ENCODE data around the gene SERPINA1.
"Not testable (repeated sequence)": the region's sequence is repeated elsewhere in the genome, so short reads cannot be mapped to it uniquely, and the experiment has no call there.

The SERPINA1 gene

GRCh38 chr14:94349276-94349675 is 39.1 kb downstream of the SERPINA1 start:
- H3K27ac Mint-ChIP-seq: no peak overlapping the region
- ATAC-seq (replicated peaks) (no peak), DNase-seq (no peak)
- peaks cover 5% of the 10 kb centered on the region for H3K36me3 Mint-ChIP-seq (ENCODE audit: insufficient read depth)
- peaks cover 5 to 6% of the 10 kb centered on the region in 2 donors for H3K4me1 Mint-ChIP-seq (ENCODE audit: low read depth in 2 of 2)
- H3K27me3 Mint-ChIP-seq: peaks cover 8 to 14% of the 10 kb centered on the region in 2 donors
- no peak overlapping the region for H3K4me3 Mint-ChIP-seq
- peaks cover 0 to 11% of the 10 kb centered on the region in 2 donors for H3K9me3 Mint-ChIP-seq

GRCh38 chr14:94348836-94349235 is 39.6 kb downstream of the SERPINA1 start:
- H3K9me3 Mint-ChIP-seq: peaks cover 0 to 11% of the 10 kb centered on the region in 2 donors
- peaks cover 5% of the 10 kb centered on the region for H3K36me3 Mint-ChIP-seq (ENCODE audit: insufficient read depth)
- ATAC-seq (replicated peaks) (no peak), DNase-seq (no peak)
- H3K27ac Mint-ChIP-seq: no peak overlapping the region
- H3K4me1 Mint-ChIP-seq (ENCODE audit: low read depth in 2 of 2): peaks cover 5 to 6% of the 10 kb centered on the region in 2 donors
- peaks cover 8 to 14% of the 10 kb centered on the region in 2 donors for H3K27me3 Mint-ChIP-seq
- no peak overlapping the region for H3K4me3 Mint-ChIP-seq

GRCh38 chr14:94346841-94347240 is 41.6 kb downstream of the SERPINA1 start:
- peaks cover 5% of the 10 kb centered on the region for H3K36me3 Mint-ChIP-seq (ENCODE audit: insufficient read depth)
- DNase-seq: no peak

GRCh38 chr14:94346065-94346786 is 42.2 kb downstream of the SERPINA1 start:
- DNase-seq (peak; percentile 16 to 38 (median 23)), ATAC-seq (replicated peaks) (peak; percentile 81)
- Mint-ChIP-seq H3K27me3 (peaks cover 10 to 12% of the 10 kb centered on the region in 2 donors), H3K27ac (peak overlapping the region; percentile 89 to 92), H3K4me1 (ENCODE audit: low read depth in 2 of 2) (peaks cover 9 to 14% of the 10 kb centered on the region in 2 donors), H3K4me3 (peak overlapping the region; percentile 9 to 59)
- not testable (repeated sequence) for H3K9me3 Mint-ChIP-seq; H3K36me3 Mint-ChIP-seq (ENCODE audit: insufficient read depth)

More at GRCh38 chr14:94346841-94347240, 41.6 kb downstream of the SERPINA1 start:
- Mint-ChIP-seq H3K27me3 (peaks cover 10 to 11% of the 10 kb centered on the region in 2 donors), H3K9me3 (peaks cover 0 to 7% of the 10 kb centered on the region in 2 donors), H3K4me1 (ENCODE audit: low read depth in 2 of 2) (peaks cover 6 to 9% of the 10 kb centered on the region in 2 donors), H3K4me3 (peak overlapping the region; percentile 9 to 59), H3K27ac (peak overlapping the region; percentile 89 to 92)
- no peak for ATAC-seq (replicated peaks)

- DNase-seq (peak; percentile 6 to 20 (median 13)), ATAC-seq (replicated peaks) (peak; percentile 62)
- Mint-ChIP-seq H3K4me3 (no peak overlapping the region), H3K27ac (peak overlapping the region; percentile 83 to 86), H3K36me3 (ENCODE audit: insufficient read depth) (peaks cover 5% of the 10 kb centered on the region), H3K27me3 (peaks cover 15 to 19% of the 10 kb centered on the region in 2 donors), H3K9me3 (peaks cover 0 to 6% of the 10 kb centered on the region in 2 donors), H3K4me1 (ENCODE audit: low read depth in 2 of 2) (peaks cover 9 to 14% of the 10 kb centered on the region in 2 donors)
Measured at GRCh38 chr14:94345344-94346064, 42.9 kb downstream of the SERPINA1 start.

GRCh38 chr14:94344389-94344788 is 44.0 kb downstream of the SERPINA1 start:
- Mint-ChIP-seq H3K9me3 (peaks cover 0 to 10% of the 10 kb centered on the region in 2 donors), H3K36me3 (ENCODE audit: insufficient read depth) (peaks cover 5% of the 10 kb centered on the region), H3K27ac (peak overlapping the region; percentile 83 to 86), H3K4me1 (ENCODE audit: low read depth in 2 of 2) (peaks cover 9 to 14% of the 10 kb centered on the region in 2 donors), H3K27me3 (peaks cover 20 to 23% of the 10 kb centered on the region in 2 donors), H3K4me3 (no peak overlapping the region)
- DNase-seq (no peak), ATAC-seq (replicated peaks) (no peak)

GRCh38 chr14:94343238-94344005 is 45.0 kb downstream of the SERPINA1 start:
- H3K27ac Mint-ChIP-seq: no peak overlapping the region

GRCh38 chr14:94342334-94342934 is 46.0 kb downstream of the SERPINA1 start:
- ATAC-seq (replicated peaks) (no peak), DNase-seq (no peak)
- peaks cover 5% of the 10 kb centered on the region for H3K36me3 Mint-ChIP-seq (ENCODE audit: insufficient read depth)
- peaks cover 0 to 10% of the 10 kb centered on the region in 2 donors for H3K9me3 Mint-ChIP-seq
- H3K4me1 Mint-ChIP-seq (ENCODE audit: low read depth in 2 of 2): peaks cover 9 to 14% of the 10 kb centered on the region in 2 donors
- no peak overlapping the region for H3K4me3 Mint-ChIP-seq
- peaks cover 20 to 28% of the 10 kb centered on the region in 2 donors for H3K27me3 Mint-ChIP-seq
- peak overlapping the region in 1 of 2 donors; percentile 65 for H3K27ac Mint-ChIP-seq

More at GRCh38 chr14:94343238-94344005, 45.0 kb downstream of the SERPINA1 start:
- peaks cover 0 to 10% of the 10 kb centered on the region in 2 donors for H3K9me3 Mint-ChIP-seq
- H3K4me3 Mint-ChIP-seq: no peak overlapping the region
- peaks cover 5% of the 10 kb centered on the region for H3K36me3 Mint-ChIP-seq (ENCODE audit: insufficient read depth)
- DNase-seq: no peak
- H3K27me3 Mint-ChIP-seq: peaks cover 20 to 28% of the 10 kb centered on the region in 2 donors
- H3K4me1 Mint-ChIP-seq (ENCODE audit: low read depth in 2 of 2): peaks cover 9 to 14% of the 10 kb centered on the region in 2 donors
- no peak for ATAC-seq (replicated peaks)

GRCh38 chr14:94341656-94342333 is 46.6 kb downstream of the SERPINA1 start:
- peaks cover 4% of the 10 kb centered on the region for H3K36me3 Mint-ChIP-seq (ENCODE audit: insufficient read depth)
- DNase-seq (no peak), ATAC-seq (replicated peaks) (no peak)
- H3K4me1 Mint-ChIP-seq (ENCODE audit: low read depth in 2 of 2): peaks cover 8 to 14% of the 10 kb centered on the region in 2 donors
- no peak overlapping the region for H3K4me3 Mint-ChIP-seq
- peaks cover 20 to 28% of the 10 kb centered on the region in 2 donors for H3K27me3 Mint-ChIP-seq
- peak overlapping the region in 1 of 2 donors; percentile 65 for H3K27ac Mint-ChIP-seq
- H3K9me3 Mint-ChIP-seq: peaks cover 0 to 10% of the 10 kb centered on the region in 2 donors

- no peak overlapping the region for H3K27ac Mint-ChIP-seq
- peaks cover 4 to 14% of the 10 kb centered on the region in 2 donors for H3K4me1 Mint-ChIP-seq (ENCODE audit: low read depth in 2 of 2)
- DNase-seq (no peak), ATAC-seq (replicated peaks) (no peak)
- no peaks in the 10 kb centered on the region for H3K36me3 Mint-ChIP-seq (ENCODE audit: insufficient read depth)
- peaks cover 20 to 29% of the 10 kb centered on the region in 2 donors for H3K27me3 Mint-ChIP-seq
- H3K4me3 Mint-ChIP-seq: no peak overlapping the region
- peaks cover 0 to 10% of the 10 kb centered on the region in 2 donors for H3K9me3 Mint-ChIP-seq
Measured at GRCh38 chr14:94340533-94340932, 47.9 kb downstream of the SERPINA1 start.

- peaks cover 0 to 10% of the 10 kb centered on the region in 2 donors for H3K9me3 Mint-ChIP-seq
Measured at GRCh38 chr14:94338023-94338422, 50.4 kb downstream of the SERPINA1 start.

GRCh38 chr14:94337274-94337673 is 51.1 kb downstream of the SERPINA1 start:
- H3K27me3 Mint-ChIP-seq: peaks cover 41 to 50% of the 10 kb centered on the region in 2 donors
- ATAC-seq (replicated peaks) (no peak), DNase-seq (no peak)
- H3K27ac Mint-ChIP-seq: no peak overlapping the region
- no peak overlapping the region for H3K4me3 Mint-ChIP-seq
- H3K9me3 Mint-ChIP-seq: peaks cover 0 to 10% of the 10 kb centered on the region in 2 donors
- H3K36me3 Mint-ChIP-seq (ENCODE audit: insufficient read depth): no peaks in the 10 kb centered on the region
- peaks cover 4 to 8% of the 10 kb centered on the region in 2 donors for H3K4me1 Mint-ChIP-seq (ENCODE audit: low read depth in 2 of 2)

More at GRCh38 chr14:94338023-94338422, 50.4 kb downstream of the SERPINA1 start:
- no peak overlapping the region for H3K4me3 Mint-ChIP-seq
- ATAC-seq (replicated peaks): no peak
- H3K36me3 Mint-ChIP-seq (ENCODE audit: insufficient read depth): no peaks in the 10 kb centered on the region
- H3K27me3 Mint-ChIP-seq: peaks cover 34 to 51% of the 10 kb centered on the region in 2 donors
- peaks cover 4 to 8% of the 10 kb centered on the region in 2 donors for H3K4me1 Mint-ChIP-seq (ENCODE audit: low read depth in 2 of 2)
- no peak overlapping the region for H3K27ac Mint-ChIP-seq
- DNase-seq: no peak

Measured in effector memory CD8-positive, alpha-beta T cell (primary cell).